22Rv1 (cell line): ENCODE measurements around the gene CCDC7.

Experiments
- ZFX ChIP-seq: fragments of 450-650 bp; IDR thresholded peaks from 2 replicates; pipeline ENCODE4 v1.6.1; 2017; ENCODE audit warnings: antibody characterized with exemption, borderline replicate concordance
- TF ChIP-seq, protein P1 (sequence below): fragments of 450-650 bp; IDR thresholded peaks from 2 replicates; pipeline ENCODE4 v1.5.1; 2017; ENCODE audit warnings: mild to moderate bottlenecking

DNA sequence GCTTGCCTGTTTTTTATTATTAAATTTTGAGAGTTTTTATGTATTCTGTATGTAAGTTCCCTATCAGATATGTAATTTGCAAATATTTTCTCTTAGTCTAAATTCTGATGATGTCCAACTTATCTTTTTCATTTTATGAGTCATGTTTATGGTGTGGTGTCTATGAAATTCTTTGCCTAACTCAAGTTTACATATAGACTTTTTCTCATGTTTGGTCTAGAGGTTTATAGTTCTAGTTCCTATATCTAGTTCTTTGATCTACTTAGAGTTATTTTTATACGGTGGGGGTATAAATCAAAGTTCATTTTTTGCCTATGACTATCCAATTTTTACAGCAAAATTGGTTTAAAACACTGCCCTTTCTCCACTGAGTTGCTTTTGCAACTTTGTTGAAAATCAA is 26.3 kb upstream of the CCDC7 start:
- TF ChIP-seq, protein P1, sequence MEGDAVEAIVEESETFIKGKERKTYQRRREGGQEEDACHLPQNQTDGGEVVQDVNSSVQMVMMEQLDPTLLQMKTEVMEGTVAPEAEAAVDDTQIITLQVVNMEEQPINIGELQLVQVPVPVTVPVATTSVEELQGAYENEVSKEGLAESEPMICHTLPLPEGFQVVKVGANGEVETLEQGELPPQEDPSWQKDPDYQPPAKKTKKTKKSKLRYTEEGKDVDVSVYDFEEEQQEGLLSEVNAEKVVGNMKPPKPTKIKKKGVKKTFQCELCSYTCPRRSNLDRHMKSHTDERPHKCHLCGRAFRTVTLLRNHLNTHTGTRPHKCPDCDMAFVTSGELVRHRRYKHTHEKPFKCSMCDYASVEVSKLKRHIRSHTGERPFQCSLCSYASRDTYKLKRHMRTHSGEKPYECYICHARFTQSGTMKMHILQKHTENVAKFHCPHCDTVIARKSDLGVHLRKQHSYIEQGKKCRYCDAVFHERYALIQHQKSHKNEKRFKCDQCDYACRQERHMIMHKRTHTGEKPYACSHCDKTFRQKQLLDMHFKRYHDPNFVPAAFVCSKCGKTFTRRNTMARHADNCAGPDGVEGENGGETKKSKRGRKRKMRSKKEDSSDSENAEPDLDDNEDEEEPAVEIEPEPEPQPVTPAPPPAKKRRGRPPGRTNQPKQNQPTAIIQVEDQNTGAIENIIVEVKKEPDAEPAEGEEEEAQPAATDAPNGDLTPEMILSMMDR: no peak
- no peak for TF ChIP-seq ZFX
